ENCODE data around the gene PSMD3. TPM values are rescaled to one million over a fixed set of nuclear protein-coding genes. Genes with fewer than 3 reads are reported as not detected.
"Not testable (repeated sequence)": the region's sequence is repeated elsewhere in the genome, so short reads cannot be mapped to it uniquely, and the experiment has no call there.

The PSMD3 gene
- total RNA-seq, 1 donor from 2014 or later = 193 TPM

- Mint-ChIP-seq H3K4me1 (ENCODE audit: low read depth) (peaks cover 3% of the 10 kb centered on the region), H3K27ac (no peak overlapping the region), H3K4me3 (ENCODE audit: low read depth) (no peak overlapping the region), H3K36me3 (ENCODE audit: low read depth) (peaks cover 84% of the 10 kb centered on the region), H3K9me3 (no peaks in the 10 kb centered on the region), H3K27me3 (ENCODE audit: low read depth) (no peaks in the 10 kb centered on the region)
- intact Hi-C loops (cut with micrococcal nuclease) = no loop called here
- no peak for DNase-seq (ENCODE audit: low spot score)
Measured at GRCh38 chr17:39988206-39988810, 7.7 kb downstream of the PSMD3 start.

- Mint-ChIP-seq H3K36me3 (ENCODE audit: low read depth) (peaks cover 72% of the 10 kb centered on the region), H3K4me3 (ENCODE audit: low read depth) (no peak overlapping the region), H3K27me3 (ENCODE audit: low read depth) (no peaks in the 10 kb centered on the region), H3K9me3 (no peaks in the 10 kb centered on the region), H3K27ac (no peak overlapping the region), H3K4me1 (ENCODE audit: low read depth) (peaks cover 2% of the 10 kb centered on the region)
- intact Hi-C loops (cut with micrococcal nuclease) = no loop called here
- no peak for DNase-seq (ENCODE audit: low spot score)
Measured at GRCh38 chr17:39994448-39994847, 13.8 kb downstream of the PSMD3 start.

GRCh38 chr17:39995438-39995837, 14.8 kb downstream of the PSMD3 start:
- H3K4me1 Mint-ChIP-seq (ENCODE audit: low read depth) = peaks cover 2% of the 10 kb centered on the region
- peaks cover 62% of the 10 kb centered on the region for H3K36me3 Mint-ChIP-seq (ENCODE audit: low read depth)
- no peaks in the 10 kb centered on the region for H3K9me3 Mint-ChIP-seq
- no peak overlapping the region for H3K27ac Mint-ChIP-seq
- intact Hi-C loops (cut with micrococcal nuclease) = no loop called here
- no peaks in the 10 kb centered on the region for H3K27me3 Mint-ChIP-seq (ENCODE audit: low read depth)
- no peak overlapping the region for H3K4me3 Mint-ChIP-seq (ENCODE audit: low read depth)
- DNase-seq (ENCODE audit: low spot score) = no peak

GRCh38 chr17:39996162-39996561, 15.6 kb downstream of the PSMD3 start:
- H3K4me3 Mint-ChIP-seq (ENCODE audit: low read depth) = no peak overlapping the region
- no peak overlapping the region for H3K27ac Mint-ChIP-seq
- no peaks in the 10 kb centered on the region for H3K27me3 Mint-ChIP-seq (ENCODE audit: low read depth)
- no peaks in the 10 kb centered on the region for H3K9me3 Mint-ChIP-seq
- H3K4me1 Mint-ChIP-seq (ENCODE audit: low read depth) = peaks cover 2% of the 10 kb centered on the region
- H3K36me3 Mint-ChIP-seq (ENCODE audit: low read depth) = peaks cover 56% of the 10 kb centered on the region
- intact Hi-C loops (cut with micrococcal nuclease) = no loop called here
- no peak for DNase-seq (ENCODE audit: low spot score)

DNA sequence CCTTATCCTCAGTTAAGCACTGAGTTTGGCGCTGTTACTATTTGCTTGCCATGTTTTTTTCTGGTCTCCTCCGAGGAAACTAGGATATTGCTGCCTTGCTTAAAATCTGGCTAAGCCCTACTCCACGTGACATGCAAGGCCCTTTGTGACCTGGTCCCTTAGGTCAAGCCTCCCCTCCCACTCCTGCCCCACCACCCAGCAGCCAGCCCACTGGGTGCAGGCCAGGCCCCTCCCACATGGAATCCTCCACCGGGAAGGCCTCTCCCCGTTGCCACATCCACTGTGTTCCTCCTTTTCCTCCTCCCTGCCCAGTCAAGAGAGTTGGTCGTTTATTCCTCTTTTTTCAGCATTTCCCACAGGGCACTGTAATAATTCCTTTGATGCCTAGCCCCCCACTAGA, 16.2 kb downstream of the PSMD3 start:
- H3K27me3 Mint-ChIP-seq (ENCODE audit: low read depth) = no peaks in the 10 kb centered on the region
- intact Hi-C loops (cut with micrococcal nuclease) = no loop called here
- peaks cover 2% of the 10 kb centered on the region for H3K4me1 Mint-ChIP-seq (ENCODE audit: low read depth)
- no peaks in the 10 kb centered on the region for H3K9me3 Mint-ChIP-seq
- no peak overlapping the region for H3K4me3 Mint-ChIP-seq (ENCODE audit: low read depth)
- peaks cover 53% of the 10 kb centered on the region for H3K36me3 Mint-ChIP-seq (ENCODE audit: low read depth)
- H3K27ac Mint-ChIP-seq = no peak overlapping the region
- no peak for DNase-seq (ENCODE audit: low spot score)

- H3K27me3 Mint-ChIP-seq (ENCODE audit: low read depth) = no peaks in the 10 kb centered on the region
- H3K27ac Mint-ChIP-seq = no peak overlapping the region
- intact Hi-C loops (cut with micrococcal nuclease) = no loop called here
- H3K36me3 Mint-ChIP-seq (ENCODE audit: low read depth) = peaks cover 48% of the 10 kb centered on the region
- peaks cover 2% of the 10 kb centered on the region for H3K4me1 Mint-ChIP-seq (ENCODE audit: low read depth)
- no peaks in the 10 kb centered on the region for H3K9me3 Mint-ChIP-seq
- no peak overlapping the region for H3K4me3 Mint-ChIP-seq (ENCODE audit: low read depth)
- DNase-seq (ENCODE audit: low spot score) = no peak
Measured at GRCh38 chr17:39997543-39997942, 16.9 kb downstream of the PSMD3 start.

GRCh38 chr17:39999067-39999466, 18.5 kb downstream of the PSMD3 start:
- DNase-seq (ENCODE audit: low spot score) = no peak
- Mint-ChIP-seq H3K4me1 (ENCODE audit: low read depth) (peaks cover 2% of the 10 kb centered on the region), H3K4me3 (ENCODE audit: low read depth) (no peak overlapping the region), H3K27me3 (ENCODE audit: low read depth) (no peaks in the 10 kb centered on the region), H3K36me3 (ENCODE audit: low read depth) (peaks cover 33% of the 10 kb centered on the region), H3K27ac (no peak overlapping the region), H3K9me3 (no peaks in the 10 kb centered on the region)
- intact Hi-C loops (cut with micrococcal nuclease) = no loop called here

DNA sequence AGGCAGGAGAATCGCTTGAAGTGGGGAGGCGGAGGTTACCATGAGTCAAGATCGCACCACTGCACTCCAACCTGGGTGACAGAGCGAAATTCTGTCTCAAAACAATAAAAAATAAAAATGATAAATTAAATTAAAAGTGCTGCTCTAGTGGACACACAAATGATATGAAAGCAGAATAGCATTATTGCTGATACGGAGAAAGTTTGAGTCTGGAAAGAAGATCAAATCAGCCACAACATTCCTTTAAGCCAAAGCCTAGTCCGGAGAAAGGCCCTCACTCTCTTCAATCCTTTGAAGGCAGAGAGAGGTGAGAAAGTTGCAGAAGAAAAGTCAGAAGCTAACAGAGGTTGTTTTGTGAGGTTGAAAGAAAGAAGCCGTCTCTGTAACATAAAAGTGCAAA, 19.6 kb downstream of the PSMD3 start:
- intact Hi-C loops (cut with micrococcal nuclease) = no loop called here
- Mint-ChIP-seq H3K4me3 (ENCODE audit: low read depth) (no peak overlapping the region), H3K27ac (no peak overlapping the region)

GRCh38 chr17:40001335-40001734, 20.7 kb downstream of the PSMD3 start:
- H3K9me3 Mint-ChIP-seq, H3K27ac Mint-ChIP-seq: not testable (repeated sequence)

More for the DNA sequence above, 19.6 kb downstream of the PSMD3 start:
- DNase-seq (ENCODE audit: low spot score) = no peak
- peaks cover 22% of the 10 kb centered on the region for H3K36me3 Mint-ChIP-seq (ENCODE audit: low read depth)
- peaks cover 2% of the 10 kb centered on the region for H3K4me1 Mint-ChIP-seq (ENCODE audit: low read depth)
- no peaks in the 10 kb centered on the region for H3K9me3 Mint-ChIP-seq
- peaks cover 1% of the 10 kb centered on the region for H3K27me3 Mint-ChIP-seq (ENCODE audit: low read depth)

GRCh38 chr17:40004072-40004471, 23.5 kb downstream of the PSMD3 start:
- H3K27me3 Mint-ChIP-seq (ENCODE audit: low read depth) = peaks cover 3% of the 10 kb centered on the region
- no peak overlapping the region for H3K4me3 Mint-ChIP-seq (ENCODE audit: low read depth)
- no peaks in the 10 kb centered on the region for H3K9me3 Mint-ChIP-seq
- DNase-seq (ENCODE audit: low spot score) = no peak
- no peak overlapping the region for H3K27ac Mint-ChIP-seq
- H3K36me3 Mint-ChIP-seq (ENCODE audit: low read depth) = no peaks in the 10 kb centered on the region
- intact Hi-C loops (cut with micrococcal nuclease) = no loop called here
- peaks cover 2% of the 10 kb centered on the region for H3K4me1 Mint-ChIP-seq (ENCODE audit: low read depth)

More at GRCh38 chr17:40001335-40001734, 20.7 kb downstream of the PSMD3 start:
- DNase-seq (ENCODE audit: low spot score); H3K4me3 Mint-ChIP-seq (ENCODE audit: low read depth); H3K4me1 Mint-ChIP-seq (ENCODE audit: low read depth); H3K27me3 Mint-ChIP-seq (ENCODE audit: low read depth); intact Hi-C loops (cut with micrococcal nuclease): not testable (repeated sequence)
- H3K36me3 Mint-ChIP-seq (ENCODE audit: low read depth) = peaks cover 13% of the 10 kb centered on the region

DNA sequence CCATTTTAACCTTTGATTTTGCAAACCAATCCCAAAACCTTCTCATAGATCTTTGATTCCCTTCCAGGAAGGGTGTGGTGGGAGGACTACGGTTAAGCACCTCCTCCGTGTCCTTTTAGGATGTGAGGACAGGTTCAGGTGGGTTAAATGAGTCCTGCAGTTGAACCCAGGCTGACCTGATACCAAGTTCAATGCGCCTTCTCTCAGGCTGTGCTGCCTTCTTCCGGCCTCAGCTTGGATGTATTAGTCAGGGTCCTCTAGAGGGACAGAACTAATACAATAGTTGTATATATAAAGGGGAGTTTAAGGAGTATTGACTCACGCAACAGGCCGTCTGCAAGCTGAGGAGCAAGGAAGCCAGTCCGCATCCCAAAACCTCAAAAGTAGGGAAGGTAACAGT, 24.1 kb downstream of the PSMD3 start:
- Mint-ChIP-seq H3K9me3 (no peaks in the 10 kb centered on the region), H3K36me3 (ENCODE audit: low read depth) (no peaks in the 10 kb centered on the region), H3K27me3 (ENCODE audit: low read depth) (peaks cover 3% of the 10 kb centered on the region), H3K4me3 (ENCODE audit: low read depth) (no peak overlapping the region), H3K27ac (no peak overlapping the region), H3K4me1 (ENCODE audit: low read depth) (no peaks in the 10 kb centered on the region)
- intact Hi-C loops (cut with micrococcal nuclease) = no loop called here
- no peak for DNase-seq (ENCODE audit: low spot score)

GRCh38 chr17:40005520-40005919, 24.9 kb downstream of the PSMD3 start:
- no peak overlapping the region for H3K4me3 Mint-ChIP-seq (ENCODE audit: low read depth)
- H3K27ac Mint-ChIP-seq = no peak overlapping the region
- peaks cover 3% of the 10 kb centered on the region for H3K27me3 Mint-ChIP-seq (ENCODE audit: low read depth)
- no peaks in the 10 kb centered on the region for H3K9me3 Mint-ChIP-seq
- DNase-seq (ENCODE audit: low spot score) = no peak
- no peaks in the 10 kb centered on the region for H3K4me1 Mint-ChIP-seq (ENCODE audit: low read depth)
- intact Hi-C loops (cut with micrococcal nuclease) = no loop called here
- no peaks in the 10 kb centered on the region for H3K36me3 Mint-ChIP-seq (ENCODE audit: low read depth)

DNA sequence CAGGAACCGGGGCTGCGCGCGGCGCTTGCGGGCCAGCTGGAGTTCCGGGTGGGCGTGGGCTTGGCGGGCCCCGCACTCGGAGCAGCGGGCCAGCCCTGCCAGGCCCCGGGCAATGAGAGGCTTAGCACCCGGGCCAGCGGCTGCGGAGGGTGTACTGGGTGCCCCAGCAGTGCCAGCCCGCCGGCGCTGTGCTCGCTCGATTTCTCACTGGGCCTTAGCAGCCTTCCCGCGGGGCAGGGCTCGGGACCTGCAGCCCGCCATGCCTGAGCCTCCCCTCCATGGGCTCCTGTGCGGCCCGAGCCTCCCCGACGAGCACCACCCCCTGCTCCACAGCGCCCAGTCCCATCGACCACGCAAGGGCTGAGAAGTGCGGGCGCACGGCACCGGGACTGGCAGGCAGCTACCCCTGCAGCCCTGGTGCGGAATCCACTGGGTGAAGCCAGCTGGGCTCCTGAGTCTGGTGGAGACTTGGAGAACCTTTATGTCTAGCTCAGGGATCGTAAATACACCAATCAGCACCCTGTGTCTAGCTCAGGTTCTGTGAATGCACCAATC, 30.4 kb downstream of the PSMD3 start:
- H3K27ac Mint-ChIP-seq; DNase-seq (ENCODE audit: low spot score); H3K4me1 Mint-ChIP-seq (ENCODE audit: low read depth); H3K9me3 Mint-ChIP-seq; H3K36me3 Mint-ChIP-seq (ENCODE audit: low read depth); H3K4me3 Mint-ChIP-seq (ENCODE audit: low read depth); H3K27me3 Mint-ChIP-seq (ENCODE audit: low read depth): not testable (repeated sequence)
- intact Hi-C loops (cut with micrococcal nuclease) = loop anchor here (5.0 to 10.0 kb wide), 2 partner anchors 101 to 164 kb away; partner anchors contain the start of gene RAPGEFL1
